ENCODE results near the gene KANSL1L. TPM values are rescaled to one million over a fixed set of nuclear protein-coding genes. Genes with fewer than 3 reads are reported as not detected.

Gene KANSL1L
- polyA plus RNA-seq, 2 of the 4 experiments (the other 2 are of a cell fraction) = 1.0 to 2.7 TPM

- ChIA-PET POLR2A (no interaction called here), CTCF (interaction anchor here (1.0 kb wide), 1 partner anchor 30 kb away, joined by 3 read pairs; no protein-coding TSS in a partner anchor)
- Histone ChIP-seq H3K4me2 (no peak overlapping the region), H3K27ac (no peak overlapping the region), H3K4me1 (peaks cover 16% of the 10 kb centered on the region; the same call in 2 of the 3 replicates), H3K4me3 (no peak overlapping the region), H3K9me3 (no peaks in the 10 kb centered on the region)
- DNase-seq (ENCODE audit: low read depth in 1 of 2, low spot score in 1 of 2) (no peak), FAIRE-seq (no peak), ATAC-seq (no peak)
- TF ChIP-seq KDM1A (IDR thresholded peaks at IDR 0.05; ENCODE audit: low read depth) (no peak), FOSL2 (IDR thresholded peaks at IDR 0.05) (no peak), FOSL2 (CRISPR knock-in tag; IDR thresholded peaks at IDR 0.05) (0 out of 2 replicates have a peak, but pooled peaks have one; percentile 3), MAZ (IDR thresholded peaks at IDR 0.05; ENCODE audit: borderline replicate concordance, low read depth, low read length) (no peak), PHF8 (IDR thresholded peaks at IDR 0.05; ENCODE audit: borderline replicate concordance, low read depth) (no peak), JUN (IDR thresholded peaks at IDR 0.05) (no peak)
- WGBS (ENCODE audit: missing lambda C conversion rate) = 88% methylated on average over 2 of the region's 2 CpGs
These were observed 163.3 kb downstream of the KANSL1L start for GRCh38 chr2:210007895-210008294.

DNA sequence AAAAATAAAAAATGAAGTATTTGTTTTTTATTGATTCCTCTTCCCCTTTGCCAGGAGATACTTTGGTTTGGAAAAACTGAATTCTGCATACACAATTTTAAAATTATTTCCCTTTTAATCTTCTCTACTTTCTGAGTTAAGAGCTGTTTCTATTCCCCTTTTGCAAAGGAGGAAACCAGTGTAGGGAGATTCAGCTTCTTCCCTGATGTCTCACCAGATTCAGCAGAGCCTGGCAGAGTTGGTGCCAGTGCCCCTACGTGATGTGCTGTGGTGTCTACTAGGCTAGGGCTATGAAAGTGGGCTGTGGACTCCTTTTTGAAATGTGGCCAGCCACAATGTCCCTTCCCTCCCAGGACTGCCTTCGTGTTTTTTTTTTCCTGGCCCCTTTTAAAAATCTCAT lies 166.3 kb downstream of the KANSL1L start:
- H3K4me2 ChIP-seq = peak overlapping the region; percentile 70; the same call in 2 of the 3 replicates
- WGBS (ENCODE audit: missing lambda C conversion rate) = 80% methylated on average over 2 of the region's 2 CpGs
- H3K4me1 ChIP-seq = peaks cover 20% of the 10 kb centered on the region; the same call in 2 of the 3 replicates
- H3K9me3 ChIP-seq = no peaks in the 10 kb centered on the region
- ChIA-PET POLR2A (no interaction called here), CTCF (no interaction called here)
- no peak for ATAC-seq
- FAIRE-seq = no peak
- TF ChIP-seq CEBPB (IDR thresholded peaks at IDR 0.05) = no peak
- TF ChIP-seq MYC (IDR thresholded peaks at IDR 0.05; ENCODE audit: borderline replicate concordance, low read length) = no peak
- TF ChIP-seq, protein P1, sequence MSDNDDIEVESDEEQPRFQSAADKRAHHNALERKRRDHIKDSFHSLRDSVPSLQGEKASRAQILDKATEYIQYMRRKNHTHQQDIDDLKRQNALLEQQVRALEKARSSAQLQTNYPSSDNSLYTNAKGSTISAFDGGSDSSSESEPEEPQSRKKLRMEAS (IDR thresholded peaks at IDR 0.05) = no peak
- no peak for TF ChIP-seq SMC3 (IDR thresholded peaks at IDR 0.05)
- no peak overlapping the region for H3K27ac ChIP-seq
- H3K4me3 ChIP-seq = no peak overlapping the region
- DNase-seq (ENCODE audit: low read depth in 1 of 2, low spot score in 1 of 2) = no peak

GRCh38 chr2:210003359-210003758 lies 167.8 kb downstream of the KANSL1L start:
- 2% methylated on average over 2 of the region's 2 CpGs for WGBS (ENCODE audit: missing lambda C conversion rate)
- no peak for DNase-seq (ENCODE audit: low read depth in 1 of 2, low spot score in 1 of 2)
- Histone ChIP-seq H3K4me3 (peak overlapping the region; percentile 74), H3K9me3 (no peaks in the 10 kb centered on the region), H3K4me2 (peak overlapping the region; percentile 70), H3K27ac (peak overlapping the region; percentile 80 to 92), H3K4me1 (peaks cover 20% of the 10 kb centered on the region; the same call in 2 of the 3 replicates)
- FAIRE-seq = no peak
- ATAC-seq = no peak
- ChIA-PET POLR2A (no interaction called here), CTCF (no interaction called here)
- no peak for TF ChIP-seq RCOR1 (IDR thresholded peaks at IDR 0.05; ENCODE audit: low read depth, low read length)
- no peak for TF ChIP-seq KDM1A (IDR thresholded peaks at IDR 0.05; ENCODE audit: low read depth)
- TF ChIP-seq KDM5A (IDR thresholded peaks at IDR 0.05) = no peak
- TF ChIP-seq, protein P2, sequence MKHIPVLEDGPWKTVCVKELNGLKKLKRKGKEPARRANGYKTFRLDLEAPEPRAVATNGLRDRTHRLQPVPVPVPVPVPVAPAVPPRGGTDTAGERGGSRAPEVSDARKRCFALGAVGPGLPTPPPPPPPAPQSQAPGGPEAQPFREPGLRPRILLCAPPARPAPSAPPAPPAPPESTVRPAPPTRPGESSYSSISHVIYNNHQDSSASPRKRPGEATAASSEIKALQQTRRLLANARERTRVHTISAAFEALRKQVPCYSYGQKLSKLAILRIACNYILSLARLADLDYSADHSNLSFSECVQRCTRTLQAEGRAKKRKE (CRISPR knock-in tag; IDR thresholded peaks at IDR 0.05; ENCODE audit: low read depth) = no peak
- no peak for TF ChIP-seq ZFP36 (IDR thresholded peaks at IDR 0.05; ENCODE audit: borderline replicate concordance, partially characterized antibody)
- TF ChIP-seq CTCF (IDR thresholded peaks at IDR 0.05) = no peak
- no peak for TF ChIP-seq HOXA7 (CRISPR knock-in tag; IDR thresholded peaks at IDR 0.05)
- TF ChIP-seq CBX8 (IDR thresholded peaks at IDR 0.05) = no peak
- no peak for TF ChIP-seq RFX5 (IDR thresholded peaks at IDR 0.05)
- no peak for TF ChIP-seq HMGXB4 (CRISPR knock-in tag; IDR thresholded peaks at IDR 0.05; ENCODE audit: borderline replicate concordance)
- TF ChIP-seq FOSB (CRISPR knock-in tag; IDR thresholded peaks at IDR 0.05) = no peak
- TF ChIP-seq RARB (CRISPR knock-in tag; IDR thresholded peaks at IDR 0.05) = no peak
- no peak for TF ChIP-seq RNF2 (IDR thresholded peaks at IDR 0.05; ENCODE audit: borderline replicate concordance, low read depth)
- TF ChIP-seq SREBF2 (IDR thresholded peaks at IDR 0.05) = no peak

Measured in A549 (cell line).